ENCODE measurements around the gene MRPS18A.

MRPS18A gene

DNA sequence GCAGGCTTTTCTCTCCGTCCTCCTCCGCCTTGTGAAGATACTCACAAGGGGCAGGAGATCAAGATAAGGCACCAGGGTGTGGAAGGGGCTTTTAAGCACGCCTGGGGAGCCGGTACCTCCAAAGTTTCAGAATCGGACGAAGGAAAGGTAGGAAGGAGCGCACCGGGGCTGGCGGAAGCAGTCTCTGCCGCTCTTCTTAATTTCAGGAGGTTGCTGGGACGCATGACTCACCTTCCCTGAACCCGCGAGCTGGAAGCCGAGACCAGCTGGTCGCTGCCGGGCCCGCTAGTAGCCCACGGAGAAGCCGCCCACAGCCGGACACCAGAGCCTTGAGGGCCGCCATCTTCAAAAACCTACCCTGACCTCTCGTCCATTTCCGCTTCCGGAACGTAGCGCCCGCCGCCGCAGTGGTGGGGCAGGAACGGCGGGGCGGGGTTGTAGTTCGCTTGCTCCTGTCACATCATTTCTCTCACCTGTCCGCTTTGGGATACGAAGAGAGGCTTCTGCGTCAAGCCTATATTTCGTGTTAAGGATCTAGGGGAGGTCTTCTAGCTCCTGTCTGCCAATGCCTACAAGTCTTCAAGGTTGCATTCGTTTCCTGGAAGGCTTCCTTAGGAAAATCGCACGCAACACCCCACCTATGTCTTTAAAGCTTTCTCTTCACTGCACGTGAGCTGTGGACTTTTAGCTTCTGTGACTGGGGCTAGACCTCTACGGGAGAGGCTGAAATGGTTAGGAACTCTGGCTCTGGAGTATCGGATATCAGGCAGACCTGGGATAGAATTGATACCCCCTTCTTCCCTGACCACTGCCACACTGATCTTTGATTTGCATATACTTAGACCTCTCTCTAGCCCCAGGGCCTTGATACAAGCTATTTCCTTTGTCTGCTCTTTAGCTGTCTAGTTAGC is at the start of gene MRPS18A:
Gene MRPS18A (minus strand): TSS at position 355 of the 911 bp plus-strand sequence. CDS start 12 bp downstream, at position 343.
- DNase-seq: peak in 54 of 56 donors; percentile 21 to 85 (median 68)

DNA sequence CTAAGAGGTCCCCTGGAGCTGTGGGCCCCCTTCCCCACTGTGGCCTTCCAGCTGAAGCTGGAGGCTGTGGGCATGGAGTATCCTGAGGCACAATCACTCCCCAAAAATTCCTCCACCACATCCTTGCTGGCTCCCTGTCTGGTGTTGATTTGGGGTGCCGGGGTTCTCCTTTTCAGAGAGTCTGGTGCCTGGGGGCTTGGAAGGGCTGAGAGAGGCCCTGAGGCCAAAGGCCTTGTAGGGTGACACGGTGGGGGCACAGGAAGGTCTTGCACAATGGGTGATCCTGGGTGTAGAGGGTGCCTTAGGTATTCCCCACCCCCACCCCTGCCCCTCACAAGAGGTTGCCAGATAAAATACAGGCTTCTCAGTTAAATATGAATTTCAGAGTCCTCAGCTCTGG is 49.3 kb upstream of the MRPS18A start:
- DNase-seq: no peak

DNA sequence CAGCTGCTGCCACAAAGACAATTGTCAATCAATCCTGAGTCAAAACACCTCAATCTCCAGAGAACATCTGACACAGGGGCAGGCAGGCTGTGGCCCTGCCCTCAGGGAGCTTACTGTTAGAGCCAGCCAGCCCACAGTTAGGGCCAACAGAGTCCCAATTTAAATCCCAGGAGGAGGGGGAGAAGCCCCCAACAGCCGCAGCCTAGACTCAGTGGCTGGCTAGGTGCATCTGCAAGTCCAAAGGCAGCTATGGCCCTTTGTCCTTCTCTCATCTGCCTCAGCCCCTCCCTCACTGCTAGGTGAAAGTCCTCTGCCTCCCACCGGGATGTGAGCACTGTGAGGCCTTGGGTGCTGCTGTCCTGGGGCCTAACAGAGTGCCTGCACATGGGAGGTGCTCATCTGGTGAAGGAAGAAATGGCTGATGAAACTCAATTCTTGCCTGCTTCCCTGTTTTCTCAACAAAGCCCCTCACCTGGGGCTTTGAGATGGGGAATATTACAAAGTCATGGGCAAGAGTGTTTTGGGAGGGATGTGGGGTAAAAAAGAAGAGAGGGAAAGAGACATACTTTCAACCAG is 48.7 kb upstream of the MRPS18A start:
- DNase-seq: no peak

DNA sequence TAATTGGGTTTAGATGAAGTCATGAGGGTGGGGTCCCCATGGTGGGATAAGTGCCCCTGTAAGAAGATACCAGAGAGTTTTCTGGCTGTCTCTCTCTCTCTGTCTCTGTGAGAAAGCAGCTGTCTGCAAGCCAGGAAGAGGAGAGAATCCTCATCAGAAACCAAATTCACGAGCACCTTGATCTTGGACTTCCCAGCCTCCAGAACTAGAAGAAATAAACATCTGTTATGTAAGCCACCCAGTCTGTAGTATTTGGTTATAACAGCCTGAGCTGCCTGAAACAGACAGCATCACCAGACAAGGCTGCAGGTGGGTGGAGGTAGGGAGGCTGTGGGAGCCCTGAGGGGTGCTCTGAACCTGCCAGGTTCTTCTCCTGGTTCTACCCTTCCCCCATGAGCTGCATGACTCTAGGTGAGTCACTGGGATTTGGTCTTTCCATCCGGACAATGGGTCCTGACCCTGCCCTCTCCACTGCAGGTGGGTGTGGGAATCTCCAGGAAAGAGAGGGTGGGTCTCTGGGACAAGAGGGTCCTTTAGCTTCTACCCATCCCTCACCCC is 48.1 kb upstream of the MRPS18A start:
- no peak for DNase-seq

DNA sequence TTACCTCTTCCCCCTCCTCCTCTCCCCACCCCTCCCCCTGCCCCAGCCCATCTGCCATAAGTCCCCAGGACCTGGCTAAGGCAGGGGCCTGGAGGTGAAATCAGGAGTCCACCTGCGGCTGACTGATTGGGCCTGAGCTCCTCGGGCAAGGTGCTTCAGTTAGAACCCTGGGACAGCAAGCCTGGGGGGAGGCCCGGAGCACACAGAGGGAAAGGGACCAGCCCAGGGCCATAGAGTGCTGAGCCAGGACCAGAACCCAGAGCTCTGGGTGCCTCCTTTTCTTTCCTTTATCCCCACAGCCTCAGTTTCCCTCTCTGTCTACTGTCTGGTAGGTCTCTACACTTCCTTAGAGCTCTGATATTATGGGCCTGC is 46.7 kb upstream of the MRPS18A start:
- no peak for DNase-seq

DNA sequence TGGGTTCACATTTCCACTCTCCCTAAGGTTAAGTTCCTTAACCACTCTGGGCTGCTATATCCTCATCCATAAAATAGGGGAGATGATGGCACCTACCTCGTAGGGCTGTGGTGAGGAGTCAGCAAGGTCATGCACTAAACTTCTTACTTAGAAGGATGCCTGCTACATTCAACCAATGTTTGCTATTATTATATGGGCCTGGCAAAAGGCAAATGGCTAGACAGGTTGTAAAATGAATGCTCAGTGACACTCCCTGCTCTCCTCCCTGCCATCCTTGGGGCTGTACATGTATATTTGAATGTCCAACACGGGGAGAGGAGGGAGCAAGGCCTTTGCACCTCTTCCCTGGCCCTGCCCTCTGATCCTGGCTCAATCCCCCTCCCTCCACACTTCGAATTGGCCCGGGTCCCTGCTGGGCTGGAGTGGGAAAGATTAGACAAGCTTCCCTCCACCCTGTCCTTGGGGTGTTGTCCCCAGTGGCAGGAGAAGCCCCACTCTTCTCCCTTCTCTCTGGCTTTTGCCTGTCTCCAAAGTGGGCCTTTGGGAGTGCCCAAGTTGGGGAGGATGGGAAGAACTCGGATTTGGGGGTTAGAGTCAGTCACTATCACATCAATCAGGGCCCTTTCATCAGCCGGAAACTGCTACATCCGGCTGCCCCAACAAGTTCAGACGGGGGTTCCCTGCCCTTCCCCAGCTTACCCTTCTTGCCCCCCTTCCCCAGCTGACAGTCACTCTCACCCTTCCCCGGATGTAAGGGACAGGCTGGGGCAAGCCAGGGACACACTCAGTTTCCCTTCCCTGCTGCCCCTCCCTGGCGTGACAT is 46.1 kb upstream of the MRPS18A start:
- DNase-seq: no peak

DNA sequence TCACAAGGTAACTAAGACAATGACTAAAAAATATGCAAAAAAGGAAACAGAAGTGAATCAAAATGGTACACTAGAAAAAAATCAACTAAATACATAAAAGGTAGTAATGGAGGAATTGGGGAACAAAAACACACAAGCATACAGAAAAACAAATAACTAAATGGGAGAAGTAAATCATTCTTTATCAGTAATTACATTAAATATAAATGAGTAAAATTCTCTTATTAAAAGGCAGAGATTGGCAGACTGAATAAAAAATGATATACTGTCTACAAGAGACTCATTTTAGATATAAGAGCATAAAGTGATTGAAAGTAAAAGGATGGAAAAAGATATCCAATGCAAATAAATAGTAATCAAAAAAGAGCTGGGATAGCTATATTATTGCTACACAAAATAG is 43.0 kb upstream of the MRPS18A start:
- no peak for DNase-seq

DNA sequence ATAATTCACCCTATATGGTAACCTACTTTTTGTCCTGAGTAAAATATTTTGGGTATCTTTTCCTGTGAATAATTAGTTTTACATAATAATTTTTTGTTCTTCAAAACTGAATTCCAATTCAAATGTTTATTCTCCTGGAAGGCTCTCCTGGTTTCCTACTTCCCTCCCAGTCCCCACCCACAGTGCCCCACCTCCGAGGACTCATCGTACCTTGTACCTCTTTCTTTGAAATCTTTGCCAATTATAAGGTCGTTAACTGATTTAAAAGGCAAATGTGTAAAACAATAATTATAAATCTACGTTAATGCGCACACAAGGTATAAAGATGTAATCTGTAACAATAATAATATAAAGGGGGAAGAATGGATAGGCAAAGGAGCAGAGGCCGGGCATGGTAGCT is 41.9 kb upstream of the MRPS18A start:
- no peak for DNase-seq

DNA sequence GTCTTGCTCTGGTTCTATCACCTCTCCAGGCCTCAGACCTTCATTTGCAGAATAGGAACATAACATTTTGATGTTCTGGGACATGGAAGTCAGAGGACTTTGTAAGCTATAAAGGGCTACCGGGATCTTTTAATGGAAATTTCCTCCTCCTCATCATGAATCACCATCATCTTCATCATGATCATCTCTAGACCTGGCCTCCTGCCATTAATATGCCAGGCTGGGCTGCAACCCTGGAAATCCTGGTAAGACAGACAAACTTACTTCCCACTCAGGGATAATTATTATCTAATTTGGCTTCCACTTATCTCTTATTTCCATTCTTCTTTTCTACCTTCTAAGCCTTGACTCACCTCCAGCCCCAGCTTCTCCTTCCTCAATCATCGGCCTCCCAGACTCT is 41.0 kb upstream of the MRPS18A start:
- no peak for DNase-seq

DNA sequence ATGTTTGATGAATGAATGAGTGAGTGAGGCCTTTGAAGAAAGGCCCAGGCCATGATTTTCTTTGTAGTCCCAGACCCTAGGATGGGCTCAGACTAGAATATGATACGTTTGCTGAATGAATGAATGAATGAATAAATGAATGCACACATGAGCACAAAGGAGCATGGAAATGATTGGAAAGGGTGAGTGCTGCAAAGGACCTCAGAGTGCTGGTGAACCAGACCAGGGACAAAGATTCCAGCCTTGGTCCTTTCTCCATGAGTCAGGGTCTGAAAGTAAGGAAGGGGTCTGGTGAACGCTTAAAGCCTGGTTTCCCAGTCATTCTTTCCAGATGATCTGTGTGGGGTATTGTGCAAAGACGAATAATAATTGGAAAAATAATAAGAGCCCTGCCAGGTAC is 40.0 kb upstream of the MRPS18A start:
- DNase-seq: no peak

DNA sequence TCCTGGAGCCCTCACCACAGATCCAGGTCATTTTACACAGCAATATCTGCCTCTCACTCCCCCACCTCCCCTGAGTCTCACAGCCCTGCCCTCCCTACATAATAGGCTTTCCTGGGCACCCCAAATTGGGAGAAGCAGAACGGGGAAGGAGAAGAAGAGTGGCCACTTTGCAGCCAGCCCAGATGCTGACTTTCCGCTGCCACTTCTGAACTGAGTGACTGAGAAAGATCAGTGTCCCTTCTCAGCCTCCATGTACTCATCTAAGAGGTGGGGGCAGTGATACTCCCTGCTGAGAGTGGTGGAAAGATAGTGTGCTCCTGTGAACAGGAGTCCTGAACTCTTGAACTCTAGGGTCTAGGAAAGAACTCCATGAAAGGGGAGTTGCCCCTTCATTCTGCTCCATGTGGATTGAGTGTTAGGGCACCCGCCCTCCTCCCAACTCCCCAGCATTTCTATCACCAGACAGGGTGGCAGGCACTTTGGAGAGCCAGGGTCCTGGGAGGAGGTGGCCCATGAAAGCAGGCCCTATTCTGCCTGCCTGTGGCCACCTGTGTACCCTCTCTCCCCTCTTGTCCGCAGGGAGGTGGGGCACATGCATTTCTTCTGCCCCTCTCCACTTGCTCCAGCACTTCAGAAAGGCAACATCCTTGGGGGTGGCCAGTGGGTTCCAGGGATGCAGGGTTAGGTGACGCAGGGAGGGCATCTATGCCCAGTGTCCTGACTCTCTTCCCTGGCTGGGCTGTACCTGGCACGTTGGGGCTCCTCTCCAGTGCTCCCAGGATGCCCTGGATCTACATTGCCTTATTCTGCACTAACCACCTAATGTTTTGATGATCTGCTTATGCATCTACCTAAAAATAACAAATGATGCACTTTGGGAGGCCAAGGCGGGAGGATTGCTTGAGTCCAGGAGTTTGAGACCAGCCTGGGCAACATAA is 38.3 kb upstream of the MRPS18A start:
- DNase-seq: no peak

DNA sequence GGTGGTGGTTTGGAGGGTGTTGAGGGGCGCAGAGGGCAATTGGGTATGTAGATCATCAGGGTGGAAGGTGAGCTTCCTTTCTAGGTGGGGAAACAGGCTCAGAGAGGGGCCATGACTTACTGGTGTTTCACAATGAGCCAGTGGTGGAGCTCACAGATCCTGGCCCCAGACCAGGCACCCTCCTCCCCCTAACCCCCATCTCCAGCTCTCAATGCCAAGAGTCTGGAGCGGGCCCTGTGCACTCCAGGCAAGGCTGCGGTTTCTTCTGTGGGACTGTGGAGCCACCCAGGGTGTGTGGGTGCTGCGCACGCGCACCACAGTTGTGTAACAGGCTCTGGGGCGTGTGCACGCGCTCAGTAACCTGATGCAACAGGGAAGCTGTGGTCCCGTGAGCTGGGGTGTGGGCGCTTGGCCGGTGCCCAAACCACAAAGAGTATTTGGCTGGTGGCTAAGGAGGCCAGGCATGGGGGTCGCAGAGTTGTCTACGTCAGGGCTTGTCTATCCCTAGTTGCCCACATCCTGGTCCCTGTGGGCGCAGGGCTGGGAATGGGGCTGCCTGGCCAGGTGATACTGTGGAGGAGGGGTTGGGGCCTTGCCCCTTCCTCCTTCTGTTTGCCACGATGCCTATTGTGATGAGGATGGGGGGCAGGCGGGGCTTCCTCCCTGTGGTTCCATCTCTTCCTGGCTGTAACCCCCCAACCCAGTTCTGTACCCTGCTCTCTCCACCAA is 37.5 kb upstream of the MRPS18A start:
- no peak for DNase-seq

DNA sequence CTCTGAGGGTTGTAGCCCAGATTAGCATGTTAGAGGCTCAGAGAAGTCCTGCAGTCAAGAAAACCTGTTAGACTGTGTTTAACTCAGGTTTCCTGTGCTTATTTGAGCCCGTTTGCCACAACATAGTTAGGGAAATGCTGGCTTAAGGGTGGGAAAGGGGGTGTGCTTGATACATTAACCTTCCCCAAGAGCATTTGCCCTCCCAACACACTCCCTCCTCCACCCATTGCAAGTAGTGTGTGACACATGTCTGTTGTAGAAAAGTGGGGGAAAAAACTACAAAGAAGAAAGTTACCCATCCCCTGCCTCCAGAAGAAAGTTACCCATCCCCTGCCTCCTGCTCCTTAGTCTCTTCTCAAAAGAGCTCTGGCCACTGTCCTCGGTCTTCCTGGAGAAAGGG is 36.8 kb upstream of the MRPS18A start:
- no peak for DNase-seq

DNA sequence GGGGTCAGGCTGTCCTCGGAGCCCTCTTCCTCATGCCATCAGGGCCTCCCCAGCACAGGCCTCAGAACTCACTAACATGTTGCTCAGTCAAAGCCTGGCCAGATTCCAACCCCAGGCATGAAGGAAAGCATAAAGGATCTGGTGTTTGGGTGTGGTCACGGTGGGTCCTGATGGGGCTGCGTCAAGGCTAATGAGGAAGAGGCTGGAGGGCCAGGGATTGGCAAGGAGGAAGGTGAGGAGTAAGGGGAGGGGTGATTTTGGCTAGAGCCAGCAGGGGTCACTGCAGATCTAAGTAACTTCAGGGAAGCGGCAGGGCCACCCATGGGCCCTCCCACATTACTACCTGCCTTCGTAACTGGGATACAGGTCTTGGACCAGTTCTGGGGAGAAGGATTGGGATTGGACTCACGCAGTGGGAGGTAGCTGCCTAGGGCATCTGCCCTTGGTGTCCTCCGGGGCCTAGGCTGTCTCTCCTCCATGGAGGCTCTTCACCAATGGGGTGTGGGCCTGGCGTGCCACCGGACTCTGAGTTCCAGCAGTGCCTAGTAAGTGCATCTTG is 36.2 kb upstream of the MRPS18A start:
- peak in 4 of 56 donors; percentile 10 to 18 (median 10) for DNase-seq

DNA sequence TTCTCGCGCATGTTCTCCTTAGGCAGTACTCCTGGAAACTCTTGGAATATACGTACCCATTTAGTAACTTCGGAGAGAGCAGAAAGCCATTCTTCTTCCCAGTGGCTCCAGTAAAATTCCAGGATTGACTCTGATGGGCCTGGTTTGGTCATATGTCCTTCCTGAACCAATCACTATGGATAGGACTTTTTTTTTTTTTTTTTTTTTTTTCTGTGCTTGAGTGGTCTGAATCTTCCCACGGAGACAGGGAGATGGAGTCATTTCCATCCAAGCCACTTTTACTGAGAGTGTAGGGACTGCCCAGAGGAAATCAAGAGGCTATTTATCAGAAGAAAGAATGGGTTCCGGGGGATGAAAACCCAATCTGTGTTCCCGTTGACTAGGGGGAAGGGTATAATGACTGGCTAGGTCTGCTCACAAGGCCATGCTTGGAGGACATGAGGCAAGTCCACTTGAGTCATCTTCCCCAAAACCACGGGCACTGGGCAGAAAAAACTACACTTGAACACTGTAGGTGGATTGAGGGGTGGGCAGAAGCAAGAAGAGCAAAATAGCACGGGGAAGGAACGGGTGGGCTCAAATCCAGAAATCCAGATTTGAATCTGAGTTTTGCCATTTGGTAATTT is 35.4 kb upstream of the MRPS18A start:
- DNase-seq: no peak

DNA sequence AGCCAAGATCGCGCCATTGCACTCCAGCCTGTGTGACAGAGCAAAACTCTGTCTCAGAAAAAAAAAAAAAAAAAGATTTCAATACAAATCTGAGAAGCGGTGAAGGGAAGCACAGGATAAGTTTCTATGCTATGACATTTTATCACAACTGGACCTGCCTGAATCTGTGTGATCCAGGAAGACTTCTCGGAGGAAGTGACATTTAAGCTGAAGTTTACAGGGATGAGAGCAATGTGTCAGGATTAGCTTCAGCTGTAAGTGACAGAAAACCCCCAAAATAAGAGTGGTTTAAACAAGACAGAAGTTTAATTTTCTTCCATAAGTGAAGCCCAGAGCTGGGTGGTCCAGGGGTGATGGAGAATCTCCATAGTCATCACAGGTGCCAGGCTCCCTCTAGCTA is 33.4 kb upstream of the MRPS18A start:
- DNase-seq: no peak

DNA sequence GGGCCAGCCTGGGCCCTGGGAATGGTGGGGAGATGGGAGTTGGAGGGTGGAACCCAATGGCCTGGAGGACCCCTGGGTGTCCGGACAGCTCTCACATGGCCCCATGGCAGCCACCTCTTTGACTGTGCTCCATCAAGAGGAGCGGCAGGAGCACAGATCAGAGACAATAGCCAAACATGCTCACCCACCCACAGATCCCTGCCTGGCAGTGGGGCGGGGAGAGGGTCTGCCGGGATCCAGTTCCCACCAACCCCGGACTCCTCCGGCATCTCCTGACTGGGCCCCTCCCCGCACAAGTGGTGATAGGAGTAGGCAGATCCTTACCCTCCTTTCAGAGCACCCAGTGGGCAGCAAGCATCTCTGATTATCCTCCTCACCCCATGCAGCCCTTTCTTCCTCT is 31.9 kb upstream of the MRPS18A start:
- no peak for DNase-seq

DNA sequence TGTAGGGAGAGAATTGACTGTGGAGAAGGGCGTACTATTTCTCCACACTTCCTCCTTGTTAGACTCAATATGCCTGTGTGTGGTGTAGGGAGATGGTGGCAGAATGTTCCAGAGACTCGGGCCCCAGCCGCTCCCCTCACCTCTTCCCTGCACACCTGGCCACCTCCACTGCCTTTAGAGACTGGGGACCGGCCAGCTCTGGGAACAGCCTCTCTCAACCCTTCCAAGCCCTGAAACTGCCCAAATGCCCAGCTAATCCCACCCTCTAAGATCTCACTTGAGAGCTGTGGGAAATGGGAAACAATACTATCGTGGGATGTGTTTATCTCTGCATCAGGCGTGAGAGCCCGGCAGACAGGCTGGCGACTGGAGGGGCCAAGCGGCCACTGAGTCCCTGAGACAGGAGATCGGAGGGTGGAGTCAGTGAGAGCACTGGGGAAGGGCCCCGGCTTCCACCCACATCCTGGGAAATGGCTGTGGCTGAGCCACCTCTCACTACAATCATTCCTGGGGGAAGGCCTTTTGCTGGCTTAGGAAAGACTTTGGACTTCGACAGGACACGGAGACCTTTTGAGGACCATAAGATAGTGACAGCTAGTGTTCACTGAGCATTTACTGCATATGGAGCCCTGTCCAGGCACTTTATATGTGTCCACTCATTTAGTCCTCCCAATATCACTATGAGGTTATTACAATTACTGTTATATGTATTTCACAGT is 31.0 kb upstream of the MRPS18A start:
- no peak for DNase-seq
